Head of caudate nucleus (tissue), 42 donors: ENCODE results near the gene FRRS1L.
A peak's percentile ranks its signal among the peaks of the same experiment; 100 is the strongest.

Source experiments
- DNase-seq, 42 donors: peaks; one replicate each; pipeline versions ENCODE4 v3.0.0 to v3.0.0-alpha.2; 2020 to 2021; ENCODE audit warnings: mixed read lengths in 7 of 42
- intact Hi-C: fragments of 100-400 bp; cut with DNase I; formaldehyde crosslinking; loops from one replicate; pipeline ENCODE4 v1.15.0; 2022

Gene FRRS1L

GRCh38 chr9:109179801-109180523, 12.9 kb upstream of the FRRS1L start:
- intact Hi-C loops = no loop called here

GRCh38 chr9:109176963-109177362, 9.9 kb upstream of the FRRS1L start:
- DNase-seq = no peak
- intact Hi-C loops = no loop called here

More at GRCh38 chr9:109179801-109180523, 12.9 kb upstream of the FRRS1L start:
- peak in 33 of 42 donors; percentile 24 to 82 (median 54) for DNase-seq

GRCh38 chr9:109176386-109176785, 9.3 kb upstream of the FRRS1L start:
- intact Hi-C loops = no loop called here
- no peak for DNase-seq

GRCh38 chr9:109172935-109173334, 5.9 kb upstream of the FRRS1L start:
- intact Hi-C loops = no loop called here
- DNase-seq = no peak

GRCh38 chr9:109171926-109172325, 4.9 kb upstream of the FRRS1L start:
- DNase-seq = no peak
- intact Hi-C loops = no loop called here

- no peak for DNase-seq
- intact Hi-C loops = no loop called here
Measured at GRCh38 chr9:109168170-109168569, 1.1 kb upstream of the FRRS1L start.

GRCh38 chr9:109167716-109168115, 667 bp upstream of the FRRS1L start:
- intact Hi-C loops = no loop called here
- peak in 5 of 42 donors; percentile 10 to 32 (median 12) for DNase-seq

- DNase-seq = peak in 4 of 42 donors; percentile 3 to 14 (median 12)
- intact Hi-C loops = no loop called here
Measured at GRCh38 chr9:109166171-109166770, 778 bp downstream of the FRRS1L start.

GRCh38 chr9:109164042-109164441, 3.0 kb downstream of the FRRS1L start:
- intact Hi-C loops = no loop called here
- no peak for DNase-seq

- intact Hi-C loops = no loop called here
- no peak for DNase-seq
Measured at GRCh38 chr9:109163194-109163593, 3.9 kb downstream of the FRRS1L start.

GRCh38 chr9:109162677-109163076, 4.4 kb downstream of the FRRS1L start:
- DNase-seq = no peak
- intact Hi-C loops = no loop called here

GRCh38 chr9:109161471-109161870, 5.6 kb downstream of the FRRS1L start:
- intact Hi-C loops = no loop called here

GRCh38 chr9:109159583-109159982, 7.5 kb downstream of the FRRS1L start:
- intact Hi-C loops = no loop called here

More at GRCh38 chr9:109161471-109161870, 5.6 kb downstream of the FRRS1L start:
- no peak for DNase-seq

GRCh38 chr9:109158651-109159050, 8.4 kb downstream of the FRRS1L start:
- DNase-seq = no peak
- intact Hi-C loops = no loop called here

More at GRCh38 chr9:109159583-109159982, 7.5 kb downstream of the FRRS1L start:
- DNase-seq = no peak

- intact Hi-C loops = no loop called here
- no peak for DNase-seq
Measured at GRCh38 chr9:109156708-109157107, 10.3 kb downstream of the FRRS1L start.

- intact Hi-C loops = no loop called here
- peak in 1 of 42 donors; percentile 35 for DNase-seq
Measured at GRCh38 chr9:109150925-109151545, 16.0 kb downstream of the FRRS1L start.

- intact Hi-C loops = no loop called here
Measured at GRCh38 chr9:109149722-109150121, 17.3 kb downstream of the FRRS1L start.

GRCh38 chr9:109149089-109149488, 18.0 kb downstream of the FRRS1L start:
- no peak for DNase-seq
- intact Hi-C loops = no loop called here

More at GRCh38 chr9:109149722-109150121, 17.3 kb downstream of the FRRS1L start:
- DNase-seq = no peak

- peak in 1 of 42 donors; percentile 34 for DNase-seq
- intact Hi-C loops = no loop called here
Measured at GRCh38 chr9:109145051-109145450, 22.0 kb downstream of the FRRS1L start.

- intact Hi-C loops = no loop called here
Measured at GRCh38 chr9:109143881-109144562, 23.0 kb downstream of the FRRS1L start.

More at GRCh38 chr9:109143881-109144562, 23.0 kb downstream of the FRRS1L start:
- no peak for DNase-seq
